DOHH2 (cell line): ENCODE measurements around the gene KAT6B.
A peak's percentile ranks its signal among the peaks of the same experiment; 100 is the strongest.

Source experiments
- H3F3A ChIP-seq: fragments of 200-600 bp; sonication (generic), shearing (Covaris generic); 2 replicates; pipeline ENCODE4 v1.6.0; 2016; ENCODE audit warnings: antibody characterized with exemption, mild to moderate bottlenecking; ENCODE audit not compliant: control insufficient read depth, insufficient read depth
- H3K27ac ChIP-seq: fragments of 200-600 bp; sonication (generic); 2 replicates; pipeline ENCODE4 v1.5.1; 2014; ENCODE audit warnings: low read depth, mild to moderate bottlenecking, low read length, moderate library complexity
- H3K27me3 ChIP-seq: fragments of 200-600 bp; sonication (generic); 2 replicates; pipeline ENCODE4 v1.6.1; 2014; ENCODE audit warnings: mild to moderate bottlenecking, low read length, mixed read lengths; ENCODE audit not compliant: control insufficient read depth
- H3K36me3 ChIP-seq: fragments of 200-600 bp; sonication (generic); 2 replicates; pipeline ENCODE4 v1.6.1; 2014; ENCODE audit warnings: mild to moderate bottlenecking, low read length, moderate library complexity, mixed read lengths; ENCODE audit not compliant: control insufficient read depth
- H3K4me1 ChIP-seq: fragments of 200-600 bp; sonication (generic); 2 replicates; pipeline ENCODE4 v1.6.1; 2014; ENCODE audit warnings: mild to moderate bottlenecking, low read length, mixed read lengths; ENCODE audit not compliant: control insufficient read depth
- H3K4me2 ChIP-seq: fragments of 200-600 bp; sonication (generic); 2 replicates; pipeline ENCODE4 v1.6.0; 2014; ENCODE audit warnings: mild to moderate bottlenecking, low read length, moderate library complexity
- H3K4me3 ChIP-seq: fragments of 200-600 bp; sonication (generic); 2 replicates; pipeline ENCODE4 v1.5.1; 2014; ENCODE audit warnings: mild to moderate bottlenecking, low read length, mixed read lengths
- H3K79me2 ChIP-seq: fragments of 200-600 bp; sonication (generic); 2 replicates; pipeline ENCODE4 v1.6.1; 2014; ENCODE audit warnings: mild to moderate bottlenecking, low read length, mixed read lengths; ENCODE audit not compliant: control insufficient read depth
- H3K9me2 ChIP-seq: fragments of 200-600 bp; sonication (generic); replicated peaks from 2 replicates; pipeline ENCODE4 v1.6.1; 2014; ENCODE audit warnings: mild to moderate bottlenecking, low read length, mixed read lengths; ENCODE audit not compliant: control insufficient read depth
- H3K9me3 ChIP-seq: fragments of 200-600 bp; sonication (generic); 2 replicates; pipeline ENCODE4 v1.6.1; 2014; ENCODE audit warnings: antibody characterized with exemption, low read length, mixed read lengths; ENCODE audit not compliant: control insufficient read depth, insufficient read depth
- H4K20me1 ChIP-seq: fragments of 200-600 bp; sonication (generic); 2 replicates; pipeline ENCODE4 v1.6.0; 2014; ENCODE audit warnings: low read depth, mild to moderate bottlenecking, antibody characterized with exemption, low read length, moderate library complexity; ENCODE audit not compliant: control insufficient read depth, insufficient read depth
- CTCF ChIP-seq: fragments of 200-600 bp; sonication (generic); IDR thresholded peaks from one replicate; pipeline ENCODE4 v1.5.1; 2014; ENCODE audit warnings: antibody characterized with exemption, mild to moderate bottlenecking, low read depth, low read length; ENCODE audit not compliant: poor library complexity, severe bottlenecking
- EZH2phosphoT487 ChIP-seq: fragments of 200-600 bp; sonication (generic); IDR thresholded peaks from 2 replicates; pipeline ENCODE4 v1.6.1; 2017; ENCODE audit warnings: borderline replicate concordance, mild to moderate bottlenecking, antibody characterized with exemption, low read length, moderate library complexity, mixed read lengths

Gene KAT6B

GRCh38 chr10:74827045-74827441 is 643 bp downstream of the KAT6B start:
- H3K4me3 ChIP-seq: peak overlapping the region; percentile 80
- no peaks in the 10 kb centered on the region; the same call in 1 of the 2 replicates for H3K27me3 ChIP-seq
- peaks cover 44% of the 10 kb centered on the region for H3K79me2 ChIP-seq
- peaks cover 13% of the 10 kb centered on the region for H3F3A ChIP-seq
- H3K9me3 ChIP-seq: no peaks in the 10 kb centered on the region
- peak overlapping the region; percentile 84 for H3K4me2 ChIP-seq
- H4K20me1 ChIP-seq: no peaks in the 10 kb centered on the region
- 0 out of 2 replicates have a peak, but pooled peaks cover 3% of the 10 kb centered on the region for H3K36me3 ChIP-seq
- H3K4me1 ChIP-seq: peaks cover 33% of the 10 kb centered on the region
- H3K27ac ChIP-seq: 0 out of 2 replicates have a peak overlapping the region, but pooled peaks have one; percentile 7
- H3K9me2 ChIP-seq: no peaks in the 10 kb centered on the region
- TF ChIP-seq CTCF (no peak), EZH2phosphoT487 (no peak)

- peak overlapping the region; percentile 84 for H3K4me2 ChIP-seq
- no peak overlapping the region for H3K27ac ChIP-seq
- peak overlapping the region; percentile 80 for H3K4me3 ChIP-seq
- H3K4me1 ChIP-seq: peaks cover 33% of the 10 kb centered on the region
- H3K27me3 ChIP-seq: no peaks in the 10 kb centered on the region; the same call in 1 of the 2 replicates
- H3K36me3 ChIP-seq: 0 out of 2 replicates have a peak, but pooled peaks cover 3% of the 10 kb centered on the region
- no peaks in the 10 kb centered on the region for H3K9me2 ChIP-seq
- H3F3A ChIP-seq: peaks cover 13% of the 10 kb centered on the region
- H3K79me2 ChIP-seq: peaks cover 48% of the 10 kb centered on the region
- H4K20me1 ChIP-seq: no peaks in the 10 kb centered on the region
- TF ChIP-seq CTCF (no peak), EZH2phosphoT487 (no peak)
- H3K9me3 ChIP-seq: no peaks in the 10 kb centered on the region
Measured at GRCh38 chr10:74827694-74828093, 1.3 kb downstream of the KAT6B start.

- H4K20me1 ChIP-seq: no peaks in the 10 kb centered on the region
Measured at GRCh38 chr10:74828946-74829345, 2.5 kb downstream of the KAT6B start.

More at GRCh38 chr10:74828946-74829345, 2.5 kb downstream of the KAT6B start:
- Histone ChIP-seq H3K79me2 (peaks cover 58% of the 10 kb centered on the region), H3K9me3 (no peaks in the 10 kb centered on the region), H3F3A (peaks cover 7% of the 10 kb centered on the region), H3K4me3 (no peak overlapping the region), H3K27me3 (no peaks in the 10 kb centered on the region), H3K4me2 (no peak overlapping the region), H3K27ac (no peak overlapping the region), H3K9me2 (no peaks in the 10 kb centered on the region), H3K36me3 (0 out of 2 replicates have a peak, but pooled peaks cover 3% of the 10 kb centered on the region), H3K4me1 (peaks cover 36% of the 10 kb centered on the region)
- TF ChIP-seq CTCF (no peak), EZH2phosphoT487 (no peak)
